ENCODE measurements around the gene LTBP1. TPM values are rescaled to one million over a fixed set of nuclear protein-coding genes. Genes with fewer than 3 reads are reported as not detected.

Gene LTBP1
- total RNA-seq, 1 experiment from 2014 or later: 28.5 TPM

DNA sequence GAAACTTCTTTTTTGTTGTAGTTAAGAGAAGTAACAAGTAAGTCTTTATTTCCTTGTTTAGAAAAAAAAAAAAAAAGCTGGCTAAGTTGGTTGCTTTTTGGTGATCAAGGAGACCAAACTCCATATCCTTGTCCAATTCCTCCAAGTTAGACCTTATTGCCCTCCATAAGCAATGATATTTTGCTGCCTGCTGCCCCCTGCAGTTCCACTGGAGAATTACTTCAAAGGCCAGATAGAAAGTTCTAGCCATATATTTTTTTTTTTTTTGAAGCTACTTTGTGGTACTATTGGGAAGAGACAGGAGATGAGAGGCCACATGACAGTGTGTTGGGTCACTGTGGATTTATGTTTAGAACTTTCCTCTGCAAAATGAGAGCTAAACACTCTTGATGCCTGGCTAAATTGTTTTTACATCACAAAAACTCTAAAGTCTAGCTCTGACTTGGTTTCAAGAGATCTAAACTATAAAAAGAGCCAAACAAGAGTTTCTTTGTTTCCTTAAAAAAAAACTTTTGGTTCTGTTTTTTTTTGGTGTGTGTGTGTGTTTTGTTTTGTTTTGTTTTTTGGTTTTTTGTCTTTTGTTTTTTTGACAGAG lies 449.0 kb downstream of the LTBP1 start:
- H3K9me3 ChIP-seq (ENCODE audit: control insufficient read depth, low read depth, low read length): no peaks in the 10 kb centered on the region
- H3K27me3 ChIP-seq (ENCODE audit: insufficient read depth, low read length): no peaks in the 10 kb centered on the region
- H3K4ac ChIP-seq (ENCODE audit: low read depth, low read length): no peak overlapping the region
- H3K18ac ChIP-seq (ENCODE audit: insufficient read length, low read depth, low read length): no peak overlapping the region
- H3K9ac ChIP-seq (ENCODE audit: extremely low read depth, insufficient read length, low read length): no peak overlapping the region
- H3K79me1 ChIP-seq (ENCODE audit: insufficient read depth, low read depth, low read length, poor library complexity, severe bottlenecking): no peaks in the 10 kb centered on the region
- H4K91ac ChIP-seq (ENCODE audit: insufficient read length, low read depth, low read length): no peak overlapping the region
- DNase-seq: no peak
- no peak overlapping the region for H2BK5ac ChIP-seq (ENCODE audit: insufficient read length, low read length)
- Mint-ChIP-seq H3K27me3 (ENCODE audit: low read depth) (no peaks in the 10 kb centered on the region), H3K4me3 (no peak overlapping the region), H3K9me3 (peaks cover 6% of the 10 kb centered on the region in 2 experiments; a peak in 3 of 5 replicates), H3K4me1 (peaks cover 4 to 7% of the 10 kb centered on the region in 2 experiments), H3K27ac (no peak overlapping the region; a peak in 1 of 7 replicates), H3K36me3 (ENCODE audit: insufficient read depth in 1 of 3, low read depth in 3 of 3) (peaks cover 3 to 23% (median 11%) of the 10 kb centered on the region in 3 experiments; a peak in 6 of 7 replicates)
- no peak overlapping the region for H4K5ac ChIP-seq (ENCODE audit: insufficient read length, low read depth, low read length)
- H3K4me1 ChIP-seq (ENCODE audit: insufficient read depth, low read length): no peaks in the 10 kb centered on the region
- no peak overlapping the region for H4K8ac ChIP-seq (replicated peaks; ENCODE audit: insufficient read length, low read depth, low read length)
- no peak overlapping the region for H3K14ac ChIP-seq (ENCODE audit: insufficient read depth, low read length)
- no peak overlapping the region for H3K27ac ChIP-seq (ENCODE audit: insufficient read length, low read depth, low read length)
- no peaks in the 10 kb centered on the region for H3K23me2 ChIP-seq (ENCODE audit: insufficient read length, low read depth, low read length, poor library complexity, severe bottlenecking)
- H2BK20ac ChIP-seq (ENCODE audit: low read depth, low read length, poor library complexity, severe bottlenecking): no peak overlapping the region
- no peak overlapping the region for H2BK15ac ChIP-seq (ENCODE audit: low read depth, low read length)
- no peak overlapping the region for H3K56ac ChIP-seq (ENCODE audit: insufficient read length, low read depth, low read length)
- no peak overlapping the region for H2BK120ac ChIP-seq (ENCODE audit: low read depth, low read length, poor library complexity, severe bottlenecking)
- H3K23ac ChIP-seq (ENCODE audit: insufficient read length, low read depth, low read length): no peak overlapping the region
- H3K4me2 ChIP-seq (ENCODE audit: insufficient read depth, insufficient read length, low read length): no peak overlapping the region
- no peaks in the 10 kb centered on the region for H4K20me1 ChIP-seq (ENCODE audit: control insufficient read depth, insufficient read depth, insufficient read length)
- H3T11ph ChIP-seq (ENCODE audit: low read length): no peak overlapping the region
- peak; percentile 74 for TF ChIP-seq CTCF (conservative IDR thresholded peaks at IDR 0.05)
- no peaks in the 10 kb centered on the region for H3K79me2 ChIP-seq (ENCODE audit: insufficient read depth, low read length)
- no peak overlapping the region for H2AK5ac ChIP-seq (ENCODE audit: insufficient read length, low read length)
- no peak overlapping the region for H2AFZ ChIP-seq (ENCODE audit: low read length)
- no peak overlapping the region for H2BK12ac ChIP-seq (ENCODE audit: insufficient read length, low read depth, low read length)
